Spleen (tissue), 11 donors: ENCODE measurements around the gene GNB1L. TPM values are rescaled to one million over a fixed set of nuclear protein-coding genes. Genes with fewer than 3 reads are reported as not detected.

Experiments
- DNase-seq: peaks from one replicate; pipeline ENCODE4 v3.0.0-alpha.2; 2020
- H3K27ac ChIP-seq, 8 donors: fragments of 200-600 bp; sonication (generic) in 7 of 8; 1 replicate in 4 of 8; 2 replicates in 4 of 8; pipeline versions ENCODE4 v1.5.0 to v1.8.0; 2016 to 2021; ENCODE audit warnings: inconsistent platforms in 4 of 8, mild to moderate bottlenecking in 4 of 8, moderate library complexity in 1 of 8
- H3K27me3 ChIP-seq, 7 donors: fragments of 200-600 bp; sonication (generic) in 6 of 7; replicated peaks in 1 of 7; 1 replicate in 4 of 7; 2 replicates in 3 of 7; pipeline versions ENCODE4 v1.5.0 to v1.8.0; 2016 to 2021; ENCODE audit warnings: inconsistent platforms in 3 of 7, mild to moderate bottlenecking in 1 of 7
- H3K36me3 ChIP-seq, 6 donors: fragments of 200-600 bp; sonication (generic) in 5 of 6; 1 replicate in 4 of 6; 2 replicates in 2 of 6; pipeline versions ENCODE4 v1.5.0 to v1.8.0; 2016 to 2021; ENCODE audit warnings: inconsistent platforms in 2 of 6
- H3K4me1 ChIP-seq, 6 donors: fragments of 200-600 bp; sonication (generic) in 5 of 6; 1 replicate in 3 of 6; 2 replicates in 3 of 6; pipeline versions ENCODE4 v1.5.0 to v1.8.0; 2016 to 2021; ENCODE audit warnings: inconsistent platforms in 3 of 6
- H3K4me3 ChIP-seq, 8 donors: fragments of 200-600 bp; sonication (generic) in 7 of 8; 1 replicate in 4 of 8; 2 replicates in 4 of 8; pipeline versions ENCODE4 v1.5.0 to v1.8.0; 2016 to 2021; ENCODE audit warnings: inconsistent platforms in 4 of 8, mild to moderate bottlenecking in 4 of 8, moderate library complexity in 2 of 8
- H3K9me3 ChIP-seq, 8 donors: fragments of 200-600 bp; sonication (generic) in 7 of 8; 1 replicate in 4 of 8; 2 replicates in 4 of 8; pipeline versions ENCODE4 v1.5.0 to v1.8.0; 2016 to 2021; ENCODE audit warnings: inconsistent platforms in 4 of 8
- POLR2A ChIP-seq, 3 donors: fragments of 450-650 bp; IDR thresholded peaks; one replicate each; pipeline ENCODE4 v1.5.1; 2017; ENCODE audit warnings: antibody characterized with exemption in 3 of 3, mild to moderate bottlenecking in 1 of 3
- POLR2AphosphoS5 ChIP-seq, 3 donors: sonication (generic); formaldehyde crosslinking; IDR thresholded peaks; one replicate each; pipeline ENCODE4 v1.5.1; 2017; ENCODE audit warnings: antibody characterized with exemption in 3 of 3
- WGBS, 5 donors: extraction: QIAGEN DNeasy Blood & Tissue Kit in 3 of 5; methylation state at CpG; one replicate each; pipeline versions ENCODE4 v1.1.5 to v1.1.7; 2013 to 2018; 5-methylcytosine and 5-hydroxymethylcytosine counted together
- intact Hi-C: fragments of 100-400 bp; cut with DNase I; formaldehyde crosslinking; loops from one replicate; pipeline ENCODE4 v1.15.0; 2023; ENCODE audit warnings: low total_unique reads
- polyA plus RNA-seq, 3 donors: library from polyadenylated mRNA; stranded (reverse); fragments of 200-250 nt; gene quantifications; one replicate each; pipeline ENCODE4 v1.2.1, GENCODE V29; 2013
- total RNA-seq, 7 donors: library from RNA; depleted of rRNA in 3 of 7; stranded (reverse); fragments of >200 nt in 3 of 7; fragmentation: NEBNext Ultra II Directional in 4 of 7; extraction: Animal tissue kit (Norgen Biotek cat#: 25700) in 4 of 7; gene quantifications; one replicate each; pipeline versions ENCODE4 v1.1.0 to v1.2.1, GENCODE V29; 2016 to 2021
- TF ChIP-seq, protein P1 (sequence below), 11 experiments: fragments of 200-600 bp in 7 of 11; fragments of 450-650 bp in 4 of 11; sonication (generic) in 4 of 11; IDR thresholded peaks in 8 of 11; conservative IDR thresholded peaks in 3 of 11; 1 replicate in 7 of 11; 2 replicates in 4 of 11; pipeline versions ENCODE4 v1.4.0 to v1.8.0; 2016 to 2021; ENCODE audit warnings: antibody characterized with exemption in 11 of 11, inconsistent platforms in 4 of 11, mild to moderate bottlenecking in 1 of 11
- donor health status: healthy with polysubstance abuse.
- donor health status: DM: no; HTN: no; CAD: no; lungs with moderate emphysema.
- donor health status: DM: no; HTN: no; CAD: no.
- donor health status: Bipolar disorder and iron deficiency.
- donor health status: healthy.
- donor health status: DM: no; HTN: no; CAD: no.
- donor health status: DM: yes; HTN: yes; CAD: no.

GNB1L gene
- total and polyA plus RNA-seq, 10 donors: 5.7 to 10.4 (median 7.9) TPM

DNA sequence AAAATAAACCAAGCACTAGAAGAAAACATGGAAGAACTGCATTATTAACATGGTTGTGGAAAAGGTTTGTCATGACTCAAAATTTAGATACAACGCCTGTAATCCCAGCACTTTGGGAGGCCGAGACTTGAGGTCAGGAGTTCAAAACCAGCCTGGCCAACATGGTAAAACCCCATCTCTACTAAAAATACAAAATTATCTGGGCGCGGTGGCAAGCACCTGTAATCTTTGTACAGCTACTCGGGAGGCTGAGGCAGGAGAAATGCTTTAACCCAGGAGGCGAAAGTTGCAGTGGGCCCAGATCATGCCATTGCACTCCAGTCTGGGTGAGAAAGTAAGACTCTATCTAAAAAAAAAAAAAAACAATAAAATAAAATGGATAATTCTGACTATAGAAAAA is 23.7 kb downstream of the GNB1L start:
- DNase-seq: no peak
- TF ChIP-seq POLR2A (IDR thresholded peaks at IDR 0.05) (no peak), POLR2AphosphoS5 (IDR thresholded peaks at IDR 0.05) (no peak)
- TF ChIP-seq, protein P1, sequence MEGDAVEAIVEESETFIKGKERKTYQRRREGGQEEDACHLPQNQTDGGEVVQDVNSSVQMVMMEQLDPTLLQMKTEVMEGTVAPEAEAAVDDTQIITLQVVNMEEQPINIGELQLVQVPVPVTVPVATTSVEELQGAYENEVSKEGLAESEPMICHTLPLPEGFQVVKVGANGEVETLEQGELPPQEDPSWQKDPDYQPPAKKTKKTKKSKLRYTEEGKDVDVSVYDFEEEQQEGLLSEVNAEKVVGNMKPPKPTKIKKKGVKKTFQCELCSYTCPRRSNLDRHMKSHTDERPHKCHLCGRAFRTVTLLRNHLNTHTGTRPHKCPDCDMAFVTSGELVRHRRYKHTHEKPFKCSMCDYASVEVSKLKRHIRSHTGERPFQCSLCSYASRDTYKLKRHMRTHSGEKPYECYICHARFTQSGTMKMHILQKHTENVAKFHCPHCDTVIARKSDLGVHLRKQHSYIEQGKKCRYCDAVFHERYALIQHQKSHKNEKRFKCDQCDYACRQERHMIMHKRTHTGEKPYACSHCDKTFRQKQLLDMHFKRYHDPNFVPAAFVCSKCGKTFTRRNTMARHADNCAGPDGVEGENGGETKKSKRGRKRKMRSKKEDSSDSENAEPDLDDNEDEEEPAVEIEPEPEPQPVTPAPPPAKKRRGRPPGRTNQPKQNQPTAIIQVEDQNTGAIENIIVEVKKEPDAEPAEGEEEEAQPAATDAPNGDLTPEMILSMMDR (IDR thresholded peaks at IDR 0.05 in 8 of 11, conservative IDR thresholded peaks at IDR 0.05 in 3 of 11): no peak
- WGBS, 5 donors: 89 to 98% (median 96%) methylated on average over 6 of the region's 6 CpGs
- Histone ChIP-seq H3K4me3 (no peak overlapping the region), H3K27me3 (no peaks in the 10 kb centered on the region), H3K27ac (no peak overlapping the region), H3K9me3 (no peaks in the 10 kb centered on the region), H3K36me3 (no peaks in the 10 kb centered on the region), H3K4me1 (peaks cover 0 to 14% (median 10%) of the 10 kb centered on the region in 6 donors)
- intact Hi-C loops: no loop called here

DNA sequence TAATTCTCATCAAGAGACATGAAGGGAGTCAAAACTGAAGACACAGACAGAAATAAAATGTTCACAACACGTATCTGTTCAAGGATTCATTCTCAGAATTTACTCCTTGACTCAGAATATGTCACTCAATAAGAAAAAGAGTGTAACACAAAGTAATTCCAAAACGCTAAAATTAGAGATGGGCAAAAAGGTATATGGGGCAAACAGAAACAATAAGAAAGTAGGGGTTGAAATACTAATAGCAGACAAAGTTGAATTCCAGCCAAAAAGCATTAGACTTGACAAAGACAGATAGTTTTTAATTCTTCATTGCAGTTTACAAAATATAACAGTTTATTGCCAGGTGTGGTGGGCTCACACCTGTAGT is 26.7 kb downstream of the GNB1L start:
- H3K36me3 ChIP-seq: no peaks in the 10 kb centered on the region
- intact Hi-C loops: no loop called here
- no peak for DNase-seq
- H3K27me3 ChIP-seq: no peaks in the 10 kb centered on the region
- TF ChIP-seq, protein P1 (IDR thresholded peaks at IDR 0.05 in 8 of 11, conservative IDR thresholded peaks at IDR 0.05 in 3 of 11): no peak
- TF ChIP-seq POLR2A (IDR thresholded peaks at IDR 0.05) (no peak), POLR2AphosphoS5 (IDR thresholded peaks at IDR 0.05) (no peak)
- H3K4me3 ChIP-seq: no peak overlapping the region
- H3K4me1 ChIP-seq: peaks cover 0 to 22% (median 11%) of the 10 kb centered on the region in 6 donors
- no peaks in the 10 kb centered on the region for H3K9me3 ChIP-seq
- no peak overlapping the region for H3K27ac ChIP-seq
- WGBS, 5 donors: 75 to 92% (median 89%) methylated on average over 2 of the region's 2 CpGs

DNA sequence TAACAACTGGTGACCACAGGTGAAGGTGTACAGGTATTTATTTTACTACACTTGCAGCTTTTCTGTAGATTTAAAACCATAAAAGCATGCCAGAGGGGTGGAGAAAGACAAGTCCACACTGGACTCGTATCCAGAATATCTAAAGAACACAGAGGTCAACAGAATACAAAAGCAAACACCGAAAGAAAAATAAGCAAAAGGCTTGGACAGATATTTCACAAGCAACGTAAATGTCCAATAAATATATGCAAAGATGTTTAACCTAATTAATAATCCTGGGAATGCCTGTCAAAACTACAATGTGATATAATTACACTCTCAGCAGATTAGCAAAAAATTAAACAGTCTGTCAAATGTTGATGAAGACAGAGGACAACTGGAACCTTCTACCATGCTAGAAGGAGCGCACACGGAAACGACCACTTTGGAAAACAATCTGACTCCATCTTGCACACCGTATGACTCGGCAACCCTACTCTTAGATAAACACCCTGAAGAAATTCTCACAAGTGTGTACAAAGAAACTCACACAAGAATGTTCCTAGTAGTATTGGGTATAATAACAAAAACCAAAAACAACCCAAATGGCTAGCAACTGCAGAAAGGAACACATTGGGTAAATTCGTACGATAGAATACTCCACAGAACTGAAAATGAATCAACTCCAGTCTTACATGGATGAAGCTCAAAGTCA is 27.2 kb downstream of the GNB1L start:
- Histone ChIP-seq H3K9me3 (no peaks in the 10 kb centered on the region), H3K27ac (no peak overlapping the region), H3K4me1 (peaks cover 0 to 17% (median 6%) of the 10 kb centered on the region in 6 donors), H3K27me3 (no peaks in the 10 kb centered on the region), H3K36me3 (no peaks in the 10 kb centered on the region), H3K4me3 (no peak overlapping the region)
- TF ChIP-seq POLR2AphosphoS5 (IDR thresholded peaks at IDR 0.05) (no peak), POLR2A (IDR thresholded peaks at IDR 0.05) (no peak)
- TF ChIP-seq, protein P1 (IDR thresholded peaks at IDR 0.05 in 8 of 11, conservative IDR thresholded peaks at IDR 0.05 in 3 of 11): no peak
- 83 to 89% (median 87%) methylated on average over 10 of the region's 10 CpGs for WGBS, 5 donors
- intact Hi-C loops: no loop called here
- DNase-seq: no peak

DNA sequence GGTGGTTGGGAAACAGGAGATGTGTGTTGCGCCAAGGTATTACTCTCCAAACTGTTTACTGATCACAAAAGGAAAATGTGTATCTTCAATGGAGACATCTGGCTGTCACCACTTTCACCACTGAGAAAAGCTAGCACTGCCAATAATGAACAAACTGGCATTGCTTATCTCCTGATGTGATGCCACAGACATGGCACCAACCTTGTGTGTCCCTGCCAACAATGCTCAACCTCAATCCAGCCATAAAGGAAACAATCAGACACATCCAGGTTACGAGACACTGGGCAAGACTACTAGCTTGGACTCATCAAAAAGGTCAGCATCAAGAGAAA is 28.1 kb downstream of the GNB1L start:
- no peak overlapping the region for H3K27ac ChIP-seq
- peaks cover 0 to 11% (median 3%) of the 10 kb centered on the region in 6 donors for H3K4me1 ChIP-seq
- H3K36me3 ChIP-seq: no peaks in the 10 kb centered on the region
- DNase-seq: no peak
- H3K4me3 ChIP-seq: no peak overlapping the region
- 50 to 90% (median 52%) methylated on average over 2 of the region's 2 CpGs for WGBS, 5 donors
- H3K27me3 ChIP-seq: no peaks in the 10 kb centered on the region
- no peaks in the 10 kb centered on the region for H3K9me3 ChIP-seq
- TF ChIP-seq, protein P1 (IDR thresholded peaks at IDR 0.05 in 8 of 11, conservative IDR thresholded peaks at IDR 0.05 in 3 of 11): no peak
- TF ChIP-seq POLR2AphosphoS5 (IDR thresholded peaks at IDR 0.05): no peak
- intact Hi-C loops: no loop called here
